Stimulated activated CD8-positive, alpha-beta memory T cell treated with anti-CD3 and anti-CD28 coated beads, Interleukin-15, amount 100 ng/mL, for 4 hours (primary cell): ENCODE measurements around the gene GPR176.

ENCODE experiments used
- DNase-seq, 2 donors: peaks; one replicate each; pipeline ENCODE4 v3.0.0-alpha.2; 2020; ENCODE audit warnings: low read depth in 2 of 2

GPR176 gene

DNA sequence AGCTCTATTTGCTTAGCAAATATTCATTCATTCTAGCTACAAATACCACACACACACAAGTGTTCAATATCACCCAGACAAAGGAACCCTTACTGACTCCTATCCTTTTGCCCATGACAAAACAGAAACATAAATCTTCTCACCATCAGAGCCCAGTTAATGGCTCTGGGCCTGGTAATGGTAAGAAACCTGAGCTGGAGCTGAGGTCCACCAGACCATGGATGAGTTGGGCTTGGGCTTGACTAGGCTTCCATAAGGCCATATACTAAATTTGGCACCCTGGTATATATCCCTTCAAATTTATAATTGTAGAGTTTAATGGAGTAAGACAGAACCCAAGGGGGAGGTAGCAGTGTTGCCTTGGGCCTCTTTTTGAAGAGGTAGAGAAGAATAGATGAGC, 29.4 kb downstream of the GPR176 start:
- no peak for DNase-seq

- DNase-seq, result no peak
Measured at GRCh38 chr15:39889601-39890000, 30.5 kb downstream of the GPR176 start.

- DNase-seq, result no peak
Measured at GRCh38 chr15:39888809-39889208, 31.3 kb downstream of the GPR176 start.

GRCh38 chr15:39888243-39888642, 31.8 kb downstream of the GPR176 start:
- DNase-seq, result no peak

GRCh38 chr15:39887832-39888231, 32.2 kb downstream of the GPR176 start:
- no peak for DNase-seq

- no peak for DNase-seq
Measured at GRCh38 chr15:39887211-39887610, 32.9 kb downstream of the GPR176 start.

DNA sequence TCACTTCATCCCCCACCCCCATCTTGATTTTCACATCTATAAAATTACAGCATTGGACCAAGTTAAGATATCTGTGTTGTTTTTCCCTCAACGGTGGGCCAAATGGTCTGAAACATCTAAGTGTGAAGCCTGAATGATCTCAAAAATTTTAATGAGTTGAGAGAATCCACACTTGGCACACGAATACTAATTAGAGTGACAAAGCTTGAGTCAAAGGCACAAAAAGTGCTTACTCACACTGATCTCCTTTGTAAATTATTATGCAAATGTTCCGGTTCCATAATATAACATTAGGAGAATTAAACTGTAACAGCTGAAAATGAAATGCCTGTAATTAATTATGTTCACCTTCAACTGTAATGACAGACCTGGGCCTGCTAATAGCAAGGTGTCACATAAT, 33.6 kb downstream of the GPR176 start:
- DNase-seq, result no peak

- no peak for DNase-seq
Measured at GRCh38 chr15:39885099-39885777, 34.8 kb downstream of the GPR176 start.

DNA sequence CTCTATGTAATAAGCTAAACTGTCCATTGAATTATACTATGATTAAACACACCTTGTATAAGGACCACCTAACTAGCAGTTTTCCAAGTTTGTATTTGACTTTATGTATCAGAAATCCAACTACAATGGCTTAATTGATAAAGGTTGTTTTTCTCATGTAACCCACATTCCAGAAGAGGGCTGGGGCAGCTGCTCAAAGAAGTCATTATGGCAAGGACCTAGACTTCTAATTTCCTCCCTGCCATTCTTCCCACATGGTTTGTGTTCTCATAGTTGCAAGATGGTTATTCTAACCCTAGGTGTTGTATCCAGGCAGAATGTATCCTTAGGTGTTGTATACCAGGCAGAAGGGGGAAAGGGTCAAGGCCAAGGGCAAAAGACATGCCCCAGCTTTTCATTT, 35.7 kb downstream of the GPR176 start:
- DNase-seq, result no peak

DNA sequence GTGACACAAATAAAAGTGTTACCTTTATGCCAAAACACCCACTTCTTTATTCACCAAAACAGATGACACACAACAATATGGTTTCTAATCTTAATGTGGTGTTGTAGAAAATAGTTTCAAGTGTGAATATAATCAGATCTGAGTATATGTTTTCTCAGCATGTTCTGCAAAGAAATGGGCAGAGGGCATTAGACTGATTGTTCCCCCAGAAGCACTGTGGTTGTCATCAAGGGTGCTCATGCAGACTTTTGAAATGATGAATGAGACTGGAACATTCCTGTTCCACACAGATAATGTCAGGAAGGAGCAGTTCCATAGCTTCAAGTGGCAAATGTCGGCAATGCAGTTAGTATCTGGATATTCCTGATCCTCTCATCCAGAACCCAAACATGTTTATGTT, 37.5 kb downstream of the GPR176 start:
- DNase-seq, result no peak

DNA sequence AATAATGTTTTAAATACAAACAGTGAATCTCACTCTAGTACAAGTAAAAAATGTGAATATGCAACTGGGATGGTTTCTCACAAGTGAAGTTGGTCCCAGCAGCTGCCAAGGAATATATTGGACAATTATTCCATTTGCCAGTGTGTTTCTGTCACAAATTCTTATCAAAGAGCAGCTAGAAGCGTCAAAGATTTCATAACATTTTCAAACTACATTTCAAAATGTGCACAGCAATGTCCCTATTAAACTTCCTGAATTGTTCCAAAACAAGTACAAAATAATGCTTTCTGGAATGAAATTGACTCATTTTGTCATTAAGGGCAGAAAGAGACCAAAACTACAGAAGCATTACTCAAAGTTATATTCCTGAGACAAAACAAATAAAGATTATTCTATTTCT, 38.3 kb downstream of the GPR176 start:
- no peak for DNase-seq

DNA sequence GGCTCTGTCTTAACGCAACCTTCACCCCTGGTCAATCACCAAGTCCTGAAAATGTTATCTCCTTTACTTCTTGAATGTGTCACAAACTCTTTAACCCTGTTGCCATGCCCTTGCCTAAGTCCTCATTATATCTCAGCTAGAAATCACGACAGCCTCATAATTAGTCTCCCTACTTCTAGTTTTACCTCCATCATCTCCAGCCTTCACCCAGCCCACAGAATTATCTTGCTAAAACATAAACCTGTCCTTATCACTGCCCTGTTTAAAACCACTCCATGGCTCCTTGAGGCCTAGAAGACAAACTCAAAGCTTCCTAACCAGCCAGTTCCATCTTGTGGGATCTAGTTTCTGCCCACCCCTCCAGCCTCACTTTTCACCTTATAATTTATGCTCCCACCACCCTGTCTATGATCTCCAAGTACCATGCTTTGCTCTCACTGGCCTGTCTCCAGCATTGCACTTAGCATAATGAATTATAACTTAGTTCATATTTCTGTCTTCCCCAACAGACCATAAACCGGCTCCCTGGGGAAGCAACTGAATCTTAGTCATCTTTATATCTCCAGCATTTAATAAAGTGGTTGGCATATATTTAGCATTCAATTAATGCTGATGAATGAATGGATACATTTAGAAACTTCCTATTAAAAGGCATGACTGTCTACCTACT, 39.2 kb downstream of the GPR176 start:
- no peak for DNase-seq

GRCh38 chr15:39878406-39878785, 41.7 kb downstream of the GPR176 start:
- DNase-seq, result no peak

DNA sequence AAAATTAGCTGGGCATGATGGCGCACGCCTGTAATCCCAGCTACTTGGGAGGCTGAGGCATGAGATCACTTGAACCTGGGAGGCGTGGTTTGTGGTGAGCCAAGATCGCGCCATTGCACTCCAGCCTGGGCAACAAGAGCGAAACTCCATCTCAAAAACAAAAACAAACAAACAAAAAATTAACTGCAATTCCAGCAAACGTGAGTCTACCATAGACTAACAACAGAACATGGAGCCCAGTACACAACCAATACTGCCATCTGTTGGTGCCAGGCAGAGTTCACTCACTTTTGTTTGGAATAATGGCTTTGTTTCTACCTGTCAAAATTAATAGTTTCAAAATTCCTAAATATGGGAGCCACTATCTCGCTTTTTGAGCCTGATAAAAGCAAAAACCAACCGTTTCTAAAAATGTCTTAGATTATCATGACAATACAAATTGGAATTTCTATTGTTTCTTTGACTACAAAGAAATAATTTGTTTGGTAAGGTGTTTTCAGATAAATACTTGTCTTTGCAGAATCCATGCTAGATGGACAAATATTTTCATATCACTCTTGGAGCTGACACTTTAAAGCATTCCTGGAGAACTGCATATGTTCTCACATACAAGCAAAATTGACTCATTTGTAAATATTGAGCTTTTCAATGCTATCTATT, 45.0 kb downstream of the GPR176 start:
- DNase-seq, result no peak

- no peak for DNase-seq
Measured at GRCh38 chr15:39873978-39874377, 46.1 kb downstream of the GPR176 start.

DNA sequence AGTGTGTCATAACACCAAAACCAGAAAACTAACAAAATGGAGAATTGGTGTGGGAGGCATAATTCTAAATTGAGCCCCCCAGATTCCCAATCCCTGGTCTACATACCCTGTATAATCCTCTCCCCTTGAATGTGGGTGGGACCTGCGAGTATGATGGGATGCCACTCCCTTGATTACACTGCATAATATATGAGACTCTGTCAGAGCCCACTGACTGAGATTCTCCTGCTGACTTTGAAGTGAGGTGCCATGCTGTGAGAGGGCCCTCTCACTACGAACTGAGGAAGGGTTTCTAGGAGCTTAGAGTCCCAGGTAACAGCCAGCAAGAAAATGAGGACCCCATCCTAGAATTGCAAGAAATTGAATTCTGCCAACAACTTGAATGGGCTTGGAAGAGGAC, 49.5 kb downstream of the GPR176 start:
- DNase-seq, result no peak

DNA sequence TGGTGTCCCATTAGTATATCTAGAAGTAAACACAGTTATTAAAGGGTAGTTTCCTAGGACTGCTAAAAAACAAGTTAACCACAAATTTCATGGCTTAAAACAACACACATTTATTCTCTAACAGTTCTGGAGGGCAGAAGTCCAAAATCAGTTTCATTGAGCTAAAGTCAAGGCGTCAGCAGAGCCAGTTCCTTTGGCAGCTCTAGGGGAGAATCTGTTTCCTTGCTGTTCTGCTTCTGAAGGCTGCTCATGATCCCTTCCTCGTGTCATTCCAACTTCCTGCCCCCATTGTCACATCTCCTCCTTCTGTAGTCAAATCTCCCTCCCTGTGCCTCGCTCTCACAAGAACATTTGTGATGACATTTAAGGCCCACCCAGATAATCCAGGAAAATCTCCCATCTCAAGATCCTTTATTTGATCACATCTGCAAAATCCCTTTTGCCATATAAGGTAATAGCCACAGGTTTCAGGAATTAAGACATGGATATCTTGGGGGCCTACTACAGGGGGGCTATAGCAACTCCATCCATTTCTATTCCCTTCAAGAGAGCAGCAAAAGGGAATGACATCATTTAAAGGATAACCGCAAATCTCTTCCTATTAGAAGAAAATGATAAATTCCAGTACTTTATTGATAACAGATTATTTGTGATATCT, 50.1 kb downstream of the GPR176 start:
- DNase-seq, result no peak

DNA sequence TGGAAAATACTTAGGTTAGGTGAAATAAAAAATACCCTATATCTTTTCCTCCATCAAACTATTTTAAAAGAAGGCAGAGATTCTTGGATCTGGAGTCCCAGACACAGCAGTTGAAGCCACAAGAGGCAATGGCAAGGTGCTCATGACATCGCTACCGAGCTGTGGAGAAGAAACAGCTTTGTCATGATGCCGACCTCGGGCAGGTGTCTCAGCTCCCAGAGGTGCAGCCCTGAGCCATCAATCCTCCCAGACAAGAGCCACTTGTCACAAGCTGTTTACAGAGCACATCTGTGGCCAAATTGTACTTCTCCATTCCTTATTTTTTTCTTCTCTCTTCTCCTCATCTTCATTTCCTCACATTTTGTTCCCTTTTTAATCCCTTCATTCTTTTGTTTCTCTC, 50.8 kb downstream of the GPR176 start:
- DNase-seq, result no peak

GRCh38 chr15:39868396-39868795, 51.7 kb downstream of the GPR176 start:
- DNase-seq, result no peak

GRCh38 chr15:39864116-39864515, 56.0 kb downstream of the GPR176 start:
- no peak for DNase-seq

DNA sequence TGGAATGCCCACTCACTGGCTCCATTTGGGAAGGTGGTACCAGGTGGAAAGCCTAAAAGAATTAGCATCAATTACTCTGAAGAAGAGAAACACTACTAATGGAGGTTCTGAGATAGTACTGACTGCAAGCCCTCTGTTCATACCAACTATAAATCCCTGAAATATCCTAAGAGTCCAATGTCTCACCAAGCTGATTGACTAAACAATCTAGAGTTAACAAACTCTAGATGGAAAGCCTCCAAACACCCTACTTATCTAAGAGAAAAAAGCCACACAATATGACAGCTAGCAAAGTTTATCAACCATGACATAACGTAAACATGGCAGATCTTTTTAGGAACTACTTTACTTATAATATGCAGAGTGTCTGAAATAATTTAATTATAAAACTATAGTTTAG, 59.2 kb downstream of the GPR176 start:
- no peak for DNase-seq

DNA sequence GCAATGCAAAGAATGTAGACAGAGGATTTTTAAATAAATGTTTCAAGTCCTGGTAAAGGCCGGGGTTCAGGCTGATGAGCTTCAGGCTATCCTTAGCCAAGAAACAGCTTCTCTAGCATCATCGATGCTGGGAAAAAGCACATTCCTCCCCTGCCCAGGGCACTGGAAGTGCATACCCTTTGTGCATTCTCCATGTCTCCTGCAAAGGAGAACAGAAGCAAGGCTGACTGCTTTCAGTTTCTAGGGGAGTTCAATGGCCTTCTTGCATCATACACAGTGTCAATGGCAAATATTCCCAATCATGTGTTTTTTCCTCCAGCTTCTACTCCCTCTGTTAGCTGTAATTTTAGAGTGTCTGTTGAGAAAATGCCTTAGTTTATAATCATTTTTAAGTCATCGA, 59.9 kb downstream of the GPR176 start:
- no peak for DNase-seq

- no peak for DNase-seq
Measured at GRCh38 chr15:39859636-39860035, 60.4 kb downstream of the GPR176 start.
